ENCODE results near the gene KIF9.

DNA sequence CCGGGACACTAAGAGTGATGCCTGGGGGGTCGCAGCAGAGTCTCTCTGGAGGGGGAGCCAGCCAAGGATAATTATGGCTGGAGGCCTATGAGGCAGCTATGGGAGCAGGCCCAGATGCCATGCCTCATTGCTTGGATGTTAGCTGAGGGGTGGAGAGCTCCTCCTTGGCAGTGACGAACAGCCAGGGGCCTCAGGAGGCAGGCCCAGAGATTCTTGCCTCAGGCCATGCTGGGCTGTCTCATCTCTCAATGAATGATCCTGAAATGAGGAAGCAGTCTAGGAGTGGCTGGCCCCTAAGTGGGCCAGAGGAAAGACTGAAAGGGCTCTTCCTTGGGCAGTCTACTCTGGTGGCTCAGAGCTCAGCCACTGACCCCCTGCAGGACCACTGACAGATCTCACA is 21.3 kb downstream of the KIF9 start:
- TF ChIP-seq POLR2A (IDR thresholded peaks at IDR 0.05): no peak
- TF ChIP-seq, protein P1, sequence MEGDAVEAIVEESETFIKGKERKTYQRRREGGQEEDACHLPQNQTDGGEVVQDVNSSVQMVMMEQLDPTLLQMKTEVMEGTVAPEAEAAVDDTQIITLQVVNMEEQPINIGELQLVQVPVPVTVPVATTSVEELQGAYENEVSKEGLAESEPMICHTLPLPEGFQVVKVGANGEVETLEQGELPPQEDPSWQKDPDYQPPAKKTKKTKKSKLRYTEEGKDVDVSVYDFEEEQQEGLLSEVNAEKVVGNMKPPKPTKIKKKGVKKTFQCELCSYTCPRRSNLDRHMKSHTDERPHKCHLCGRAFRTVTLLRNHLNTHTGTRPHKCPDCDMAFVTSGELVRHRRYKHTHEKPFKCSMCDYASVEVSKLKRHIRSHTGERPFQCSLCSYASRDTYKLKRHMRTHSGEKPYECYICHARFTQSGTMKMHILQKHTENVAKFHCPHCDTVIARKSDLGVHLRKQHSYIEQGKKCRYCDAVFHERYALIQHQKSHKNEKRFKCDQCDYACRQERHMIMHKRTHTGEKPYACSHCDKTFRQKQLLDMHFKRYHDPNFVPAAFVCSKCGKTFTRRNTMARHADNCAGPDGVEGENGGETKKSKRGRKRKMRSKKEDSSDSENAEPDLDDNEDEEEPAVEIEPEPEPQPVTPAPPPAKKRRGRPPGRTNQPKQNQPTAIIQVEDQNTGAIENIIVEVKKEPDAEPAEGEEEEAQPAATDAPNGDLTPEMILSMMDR (IDR thresholded peaks at IDR 0.05 in 4 of 5, conservative IDR thresholded peaks at IDR 0.05 in 1 of 5): no peak
